SIG-M5 (cell line): Measurements from ENCODE around the gene ROMO1.
"Not testable (repeated sequence)": the region's sequence is repeated elsewhere in the genome, so short reads cannot be mapped to it uniquely, and the experiment has no call there.

Source experiments
- DNase-seq: peaks from one replicate; lab custom pipeline; 2025; lab: John Stamatoyannopoulos, UW

Gene ROMO1

DNA sequence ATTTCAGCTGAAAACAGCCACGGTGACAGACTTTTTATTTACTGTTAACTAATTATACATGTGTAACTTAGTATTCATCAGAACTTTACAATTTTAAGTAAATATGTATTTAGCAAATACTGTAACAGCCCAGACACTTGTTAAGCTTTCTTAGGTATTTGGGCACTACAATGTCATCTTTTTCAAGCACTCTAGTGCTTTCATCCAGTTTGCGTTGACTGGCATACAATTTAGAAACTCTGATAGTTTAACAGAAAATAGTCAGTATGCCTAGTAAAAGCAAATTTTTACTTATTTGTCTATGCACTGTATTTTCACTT, 32.2 kb downstream of the ROMO1 start:
- DNase-seq = no peak

DNA sequence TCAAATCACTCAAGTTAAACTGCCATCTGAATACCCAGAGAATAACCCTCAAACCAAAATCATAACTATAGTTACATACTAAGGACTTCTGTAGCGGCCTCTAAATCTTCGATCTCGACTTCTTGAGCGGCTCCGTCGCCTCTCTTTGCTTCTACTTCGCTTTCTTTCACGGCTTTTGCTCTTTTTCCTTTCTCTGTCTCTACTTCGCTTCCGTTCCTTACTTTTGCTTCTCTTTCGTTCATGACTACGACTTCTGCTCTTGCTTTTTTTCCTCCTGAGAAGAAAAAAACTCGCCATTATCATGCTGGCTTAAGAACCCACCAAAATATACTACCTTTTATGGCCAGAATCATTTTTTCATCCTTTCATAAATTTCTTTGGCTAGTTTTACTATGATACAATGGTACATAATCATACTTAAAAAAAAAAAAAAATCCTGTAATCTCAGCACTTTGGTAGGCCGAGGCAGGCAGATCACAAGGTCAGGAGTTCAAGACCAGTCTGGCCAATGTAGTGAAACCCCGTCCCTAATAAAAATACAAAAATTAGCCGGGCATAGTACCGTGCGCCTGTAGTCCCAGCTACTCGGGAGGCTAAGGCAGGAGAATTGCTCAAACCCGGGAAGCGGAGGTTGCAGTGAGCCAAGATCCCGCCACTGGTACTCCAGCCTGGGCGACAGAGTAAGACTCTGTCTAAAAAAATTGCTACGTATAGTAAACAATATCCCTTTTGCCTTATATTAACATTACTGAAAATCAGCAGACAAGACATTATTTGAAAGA, 32.8 kb downstream of the ROMO1 start:
- DNase-seq = no peak

DNA sequence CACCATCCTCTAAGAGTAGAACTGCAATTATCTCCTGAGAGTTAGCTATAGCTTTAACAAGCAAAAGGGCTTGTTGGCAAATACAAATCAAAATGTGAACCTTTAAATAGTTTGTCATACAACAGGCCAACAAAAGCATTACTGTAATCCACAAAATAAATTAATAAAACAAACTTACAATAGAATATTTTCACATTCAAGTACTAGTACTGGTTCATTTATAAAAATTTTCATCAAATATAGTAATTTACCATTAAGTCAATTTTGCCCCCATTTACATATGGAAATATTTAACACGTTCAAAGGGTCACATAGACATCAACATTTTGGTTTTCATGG, 33.4 kb downstream of the ROMO1 start:
- DNase-seq = no peak

DNA sequence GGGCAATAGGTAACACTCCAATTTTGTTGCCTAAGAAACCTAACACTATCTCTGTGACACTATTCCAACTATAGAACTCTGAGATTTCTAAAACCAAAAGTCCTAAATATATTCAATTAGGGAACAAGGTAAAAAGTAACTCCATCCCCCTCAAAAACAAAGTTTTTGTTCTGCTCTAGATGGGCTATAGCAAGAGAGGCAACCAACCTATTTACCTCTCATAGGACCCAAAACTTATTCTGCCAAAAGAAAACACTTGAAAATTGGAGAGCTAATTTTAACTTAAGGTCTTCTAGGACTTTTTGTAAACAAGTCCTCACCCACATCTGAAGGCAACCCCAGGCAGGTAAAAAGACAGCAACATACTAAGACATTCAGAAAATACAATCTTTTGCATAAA, 35.2 kb downstream of the ROMO1 start:
- no peak for DNase-seq

DNA sequence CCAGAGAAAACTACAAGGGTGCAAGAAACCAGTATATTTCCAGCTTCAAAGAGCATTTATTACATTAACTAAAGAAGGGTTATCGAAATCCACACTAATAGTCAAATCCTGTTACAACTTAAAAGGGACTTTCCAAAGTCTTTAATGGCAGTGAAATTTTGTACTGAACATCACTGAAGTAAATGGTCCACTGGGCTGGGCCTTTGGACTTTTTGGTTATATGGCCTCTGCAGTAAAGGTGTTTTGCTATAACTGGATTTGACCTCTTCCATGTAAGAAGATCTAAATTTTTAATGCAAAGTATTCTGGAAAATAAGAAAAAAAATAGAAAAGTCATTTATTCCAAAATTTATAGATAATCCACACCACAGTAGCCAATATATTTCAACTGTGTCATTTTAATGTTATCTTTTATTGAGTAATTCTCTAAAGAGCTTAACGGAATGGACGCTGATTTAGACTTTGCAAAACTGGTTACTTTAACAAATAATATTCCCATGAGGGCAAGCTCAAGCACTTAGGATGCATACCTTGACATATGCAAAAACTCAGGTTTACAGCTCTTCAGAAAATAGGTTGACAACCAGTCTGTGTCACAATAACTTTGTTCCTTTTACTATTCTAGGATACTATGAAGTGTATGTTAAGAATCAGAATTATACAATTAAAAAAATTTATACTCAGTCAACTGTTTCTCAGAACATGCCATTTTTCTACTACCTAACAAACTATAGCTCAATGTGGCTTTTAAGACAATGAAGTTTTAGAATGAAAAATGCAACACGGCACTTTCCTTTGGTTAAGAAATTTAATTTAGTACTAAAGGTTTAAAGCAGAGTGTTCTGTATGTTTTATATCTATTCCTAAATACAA, 35.8 kb downstream of the ROMO1 start:
- no peak for DNase-seq

DNA sequence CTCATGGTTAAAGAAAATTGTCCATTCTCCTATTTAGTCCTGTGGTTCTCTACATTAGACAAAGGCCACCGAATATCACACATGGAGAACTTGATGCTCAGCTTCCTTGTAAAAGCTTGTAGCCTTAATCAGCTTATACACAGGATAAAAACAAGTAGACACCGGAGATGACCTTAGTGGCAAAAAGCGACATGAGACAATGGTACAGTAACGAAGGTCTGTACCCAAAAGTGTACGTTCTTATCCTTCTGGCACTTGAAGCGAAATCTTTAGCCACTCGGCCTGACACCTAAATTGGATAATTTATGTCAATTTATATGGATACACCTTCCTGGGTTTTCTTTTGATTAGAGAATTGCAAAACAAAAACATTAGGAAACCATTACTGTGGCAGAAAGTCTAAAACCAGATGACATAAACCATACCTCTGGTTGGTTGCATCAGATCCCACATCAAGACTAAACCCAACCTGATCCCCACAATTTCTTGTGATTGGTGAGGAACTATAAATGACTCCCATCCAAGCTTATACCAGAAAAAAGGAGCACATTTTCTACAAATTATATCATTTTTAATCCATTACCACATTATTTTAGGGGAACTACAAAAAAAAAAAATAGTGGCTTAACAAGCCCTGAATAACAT, 36.7 kb downstream of the ROMO1 start:
- DNase-seq = no peak

DNA sequence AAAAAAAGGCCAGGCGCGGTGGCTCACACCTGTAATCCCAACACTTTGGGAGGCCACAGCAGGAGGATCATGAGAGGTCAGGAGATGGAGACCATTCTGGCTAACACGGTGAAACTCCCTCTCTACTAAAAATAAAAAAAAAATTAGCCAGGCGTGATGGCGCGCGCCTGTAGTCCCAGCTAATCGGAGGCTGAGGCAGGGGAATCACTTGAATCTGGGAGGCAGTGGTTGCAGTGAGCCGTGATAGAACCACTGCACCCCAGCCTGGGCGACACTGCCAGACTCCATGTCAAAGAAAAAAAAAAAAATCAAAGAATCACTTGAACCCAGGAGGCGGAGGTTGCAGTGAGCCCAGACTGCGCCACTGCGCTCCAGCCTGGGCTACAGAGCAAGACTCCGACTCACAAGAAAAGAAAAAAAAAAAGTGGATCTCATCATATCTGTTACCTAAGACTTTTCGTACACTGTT, 38.7 kb downstream of the ROMO1 start:
- no peak for DNase-seq

DNA sequence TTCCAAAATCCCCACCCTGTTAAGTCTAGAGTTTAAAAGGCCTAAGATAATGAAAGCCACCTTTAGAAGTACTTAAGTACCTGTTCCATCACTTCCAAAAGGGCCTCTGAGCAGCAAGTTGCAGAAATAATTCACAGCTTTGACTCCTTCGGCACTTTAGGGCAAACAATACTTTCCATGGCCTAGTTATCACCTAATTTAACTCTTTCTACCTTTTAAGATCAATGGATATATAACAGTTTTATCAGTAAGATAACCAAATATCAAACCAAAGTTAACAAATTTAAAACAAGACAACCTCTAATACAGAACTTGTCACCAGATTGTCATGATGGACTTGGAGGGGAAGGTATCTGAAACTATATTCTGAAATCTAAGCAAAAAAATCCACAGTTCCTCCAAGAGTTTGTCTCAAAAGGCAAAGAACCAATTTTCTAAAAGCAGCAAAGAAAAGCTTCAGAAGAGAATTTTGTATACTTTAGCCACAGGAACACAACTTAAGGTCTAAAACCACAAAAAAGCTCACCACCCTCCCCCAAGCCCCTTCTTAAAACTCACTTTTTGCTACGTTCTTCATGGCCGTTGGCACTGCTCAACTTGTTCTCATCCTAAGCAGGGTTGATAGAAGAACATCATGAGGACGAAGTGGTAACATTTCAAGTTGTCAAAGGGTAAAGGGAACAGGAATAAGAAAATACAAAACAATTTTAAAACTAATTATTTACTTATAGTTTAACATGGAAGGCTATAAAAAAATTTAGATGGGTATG, 39.4 kb downstream of the ROMO1 start:
- DNase-seq = no peak

DNA sequence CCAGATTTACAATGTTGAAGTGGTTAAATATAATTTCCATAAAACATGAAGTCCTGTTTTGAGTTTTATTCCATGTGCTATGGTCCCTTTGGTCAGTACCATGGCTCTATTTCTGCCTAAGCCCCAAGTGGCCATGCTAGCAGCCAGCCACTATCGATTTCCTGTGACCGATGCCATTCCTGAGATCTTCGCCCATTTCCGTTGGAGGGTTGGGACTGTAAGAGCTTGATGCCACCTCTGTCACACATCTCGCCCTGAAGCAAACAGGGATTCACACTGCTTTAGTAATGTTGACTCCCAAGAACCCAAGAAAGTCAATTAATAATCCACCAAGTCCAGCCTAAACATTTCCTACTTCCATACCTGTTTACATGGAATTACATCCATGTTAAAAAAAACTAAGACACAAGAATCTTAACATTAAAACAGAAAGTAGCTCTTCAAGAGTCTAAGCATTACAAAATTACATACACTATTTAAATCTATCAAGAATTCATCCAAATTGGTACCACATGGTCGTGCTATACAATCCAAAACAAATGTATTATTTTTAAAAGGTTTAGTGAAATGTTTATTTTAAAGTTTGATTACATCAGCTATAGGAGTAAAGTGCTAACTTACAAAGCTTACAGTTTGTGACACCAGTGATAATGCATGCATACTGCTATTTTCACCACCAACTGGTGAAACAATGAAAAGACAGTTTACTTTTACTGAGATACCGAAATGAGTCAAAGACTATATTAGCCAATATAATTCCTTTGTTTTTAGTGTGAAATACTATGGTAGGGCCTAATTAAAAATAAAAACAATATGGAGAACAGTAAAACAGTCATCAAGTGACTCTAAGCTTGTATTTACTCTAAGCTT, 40.3 kb downstream of the ROMO1 start:
- DNase-seq = peak; percentile 35

DNA sequence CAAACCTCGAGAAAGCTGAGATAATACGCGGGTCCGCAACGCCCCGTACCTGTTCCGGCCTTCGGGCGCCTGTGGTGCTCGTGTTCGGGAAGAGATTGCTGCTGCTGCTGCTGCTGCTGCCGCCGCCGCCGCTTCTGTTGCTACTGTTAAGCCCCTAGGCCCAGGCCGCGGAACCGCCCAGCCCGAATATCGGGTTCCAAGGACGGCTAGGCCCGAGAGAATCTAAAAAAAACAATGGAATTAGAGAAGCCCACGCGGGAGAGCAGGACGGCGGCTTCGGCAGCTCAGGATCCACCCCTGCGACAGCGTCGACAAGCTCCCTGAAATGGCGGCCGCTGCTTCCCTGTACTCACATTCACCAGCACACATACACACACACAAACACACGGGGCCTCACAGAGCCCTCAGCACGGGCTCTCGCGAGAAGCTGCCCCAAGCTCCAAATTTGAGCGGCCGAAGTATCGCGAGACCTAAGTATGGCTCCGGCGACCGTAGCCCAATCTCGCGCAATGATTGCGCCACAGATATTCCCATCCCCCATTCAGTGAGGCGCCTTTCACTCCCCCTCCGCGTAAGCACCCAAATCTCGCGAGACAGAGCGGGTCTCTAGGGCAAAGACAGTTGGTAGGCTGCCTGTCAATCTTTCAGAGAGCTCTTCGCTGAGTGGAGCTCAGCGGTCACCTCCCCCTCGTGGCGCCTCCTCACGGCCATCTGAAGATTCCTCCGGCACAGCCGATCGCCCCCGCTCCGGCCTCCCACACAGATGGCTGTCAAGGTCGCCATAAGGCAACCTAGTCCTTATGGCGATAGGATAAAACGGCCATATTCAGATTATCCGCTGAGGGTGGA, 42.9 kb downstream of the ROMO1 start, which contains the start of gene RBM39:
RBM39 (minus strand) TSS at position 369 of the 849 bp plus-strand sequence. CDS start 1,386 bp downstream, outside the sequence.
- peak; percentile 99 for DNase-seq

DNA sequence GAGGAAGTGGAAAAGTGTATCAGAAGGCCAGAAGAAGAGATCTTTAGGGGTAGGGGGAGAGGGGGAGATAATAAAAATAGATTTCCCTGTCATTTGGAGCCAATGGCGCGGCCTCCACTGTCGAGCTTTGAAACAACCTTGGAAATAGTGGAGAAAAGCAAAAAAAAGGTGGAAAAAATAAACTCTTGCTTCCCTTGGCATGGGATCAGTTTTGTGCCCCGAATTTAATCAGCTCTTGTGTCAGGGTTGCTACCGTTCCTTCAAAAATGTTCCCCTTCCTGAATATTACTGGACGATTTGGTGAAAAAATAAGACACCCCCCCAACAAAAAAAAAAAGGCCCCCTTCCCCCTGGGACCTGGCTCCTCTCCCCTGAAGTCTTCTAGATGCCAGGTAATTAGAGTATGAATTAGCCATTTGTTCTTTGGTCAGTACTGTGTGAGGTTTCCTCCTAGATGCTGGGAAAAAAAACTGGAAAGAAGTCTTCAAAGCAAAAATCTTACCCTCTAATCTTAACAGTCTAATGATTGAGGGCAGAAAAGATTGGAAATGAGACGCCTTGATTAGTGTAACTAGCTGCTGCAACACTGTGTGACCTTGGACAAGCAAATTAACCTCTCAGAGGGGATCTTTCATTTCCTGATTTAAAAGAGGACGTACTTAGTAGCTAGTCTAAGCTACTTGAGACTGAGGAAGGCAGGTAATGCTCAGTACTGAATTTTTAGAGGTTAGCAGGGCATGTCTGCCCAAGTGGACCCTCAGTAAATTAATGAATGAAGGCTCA, 43.7 kb downstream of the ROMO1 start:
- DNase-seq = peak; percentile 39

DNA sequence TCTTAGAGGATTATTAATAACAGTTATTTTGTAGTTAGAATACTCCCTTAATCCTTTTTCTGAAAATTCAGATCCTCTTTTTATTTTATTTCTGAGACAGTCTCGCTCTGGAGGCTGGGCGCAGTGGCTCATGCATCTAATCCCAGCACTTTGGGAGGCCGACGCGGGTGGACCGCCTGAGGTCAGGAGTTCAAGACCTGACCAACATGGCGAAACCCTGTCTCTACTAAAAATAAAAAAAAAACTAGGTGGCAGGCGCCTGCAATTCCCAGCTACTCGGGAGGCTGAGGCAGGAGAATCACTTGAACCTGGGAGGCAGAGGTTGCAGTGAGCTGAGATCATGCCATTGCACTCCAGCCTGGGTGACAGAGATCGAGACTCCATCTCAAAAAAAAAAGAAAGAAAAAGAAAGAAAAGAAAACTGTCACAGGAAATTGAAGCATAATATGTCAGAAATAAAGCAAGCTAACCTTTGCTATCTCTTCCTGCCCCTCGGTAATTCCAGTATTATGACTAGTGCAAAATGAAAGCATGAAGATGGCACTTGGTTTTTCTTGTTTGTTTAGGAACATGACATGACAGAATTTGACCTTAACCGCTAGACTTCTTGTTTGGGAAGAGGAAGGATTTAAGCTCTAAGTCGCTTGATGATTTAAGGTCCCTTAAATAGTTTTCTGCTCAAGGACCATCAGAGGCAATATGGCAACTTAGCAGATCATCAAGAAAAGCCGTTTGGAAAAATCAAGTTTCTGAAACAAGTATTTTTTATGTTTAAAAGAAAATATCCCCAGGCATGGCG, 44.7 kb downstream of the ROMO1 start:
- DNase-seq = no peak

DNA sequence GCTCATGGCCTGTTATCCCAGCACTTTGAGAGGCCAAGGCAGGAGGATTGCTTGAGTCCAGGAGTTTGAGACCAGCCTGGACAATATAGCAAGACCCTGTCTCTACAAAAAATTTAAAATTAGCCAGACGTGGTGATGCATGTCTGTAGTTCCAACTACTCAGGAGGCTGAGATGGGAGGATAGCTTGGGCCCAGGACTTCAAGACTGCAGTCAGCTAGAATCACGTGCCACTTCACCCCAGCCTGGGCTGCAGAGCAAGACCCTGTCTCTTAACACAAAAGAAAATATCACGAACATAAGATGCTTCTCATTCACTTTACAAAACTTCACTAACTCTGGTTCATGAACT, 45.3 kb downstream of the ROMO1 start:
- DNase-seq = not testable (repeated sequence)
